Activated T-helper 1 cell treated with anti-CD3 and anti-CD28 coated beads, Interleukin-2, amount 50 U/mL, for 16 hours (primary cell): Measurements from ENCODE around the gene PRM3.

Experiments used
- DNase-seq, 2 donors: peaks; one replicate each; pipeline ENCODE4 v3.0.0-alpha.2; 2020; ENCODE audit warnings: low read depth in 1 of 2, low spot score in 1 of 2

PRM3 gene

DNA sequence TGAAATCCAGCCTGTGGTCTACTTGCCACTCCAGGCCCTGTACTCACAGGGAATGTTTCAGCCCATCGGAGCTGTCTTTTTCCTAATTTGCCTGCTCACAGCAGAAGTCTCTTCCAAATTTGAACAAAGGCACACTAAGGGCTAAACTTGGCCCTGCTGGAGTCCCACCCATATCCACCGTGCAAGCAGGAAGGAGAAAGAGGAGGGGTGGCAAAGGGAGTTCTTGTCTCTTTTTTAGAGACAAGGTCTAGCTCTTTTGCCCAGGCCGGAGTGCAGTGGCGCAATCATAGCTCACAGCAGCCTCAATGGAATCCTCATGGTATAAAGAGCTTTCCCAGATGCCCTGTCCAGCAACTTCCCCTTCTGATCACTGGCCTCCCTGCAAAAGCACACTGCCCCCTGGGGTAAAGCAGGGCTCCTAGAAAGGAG, 10.4 kb upstream of the PRM3 start:
- DNase-seq, result no peak

DNA sequence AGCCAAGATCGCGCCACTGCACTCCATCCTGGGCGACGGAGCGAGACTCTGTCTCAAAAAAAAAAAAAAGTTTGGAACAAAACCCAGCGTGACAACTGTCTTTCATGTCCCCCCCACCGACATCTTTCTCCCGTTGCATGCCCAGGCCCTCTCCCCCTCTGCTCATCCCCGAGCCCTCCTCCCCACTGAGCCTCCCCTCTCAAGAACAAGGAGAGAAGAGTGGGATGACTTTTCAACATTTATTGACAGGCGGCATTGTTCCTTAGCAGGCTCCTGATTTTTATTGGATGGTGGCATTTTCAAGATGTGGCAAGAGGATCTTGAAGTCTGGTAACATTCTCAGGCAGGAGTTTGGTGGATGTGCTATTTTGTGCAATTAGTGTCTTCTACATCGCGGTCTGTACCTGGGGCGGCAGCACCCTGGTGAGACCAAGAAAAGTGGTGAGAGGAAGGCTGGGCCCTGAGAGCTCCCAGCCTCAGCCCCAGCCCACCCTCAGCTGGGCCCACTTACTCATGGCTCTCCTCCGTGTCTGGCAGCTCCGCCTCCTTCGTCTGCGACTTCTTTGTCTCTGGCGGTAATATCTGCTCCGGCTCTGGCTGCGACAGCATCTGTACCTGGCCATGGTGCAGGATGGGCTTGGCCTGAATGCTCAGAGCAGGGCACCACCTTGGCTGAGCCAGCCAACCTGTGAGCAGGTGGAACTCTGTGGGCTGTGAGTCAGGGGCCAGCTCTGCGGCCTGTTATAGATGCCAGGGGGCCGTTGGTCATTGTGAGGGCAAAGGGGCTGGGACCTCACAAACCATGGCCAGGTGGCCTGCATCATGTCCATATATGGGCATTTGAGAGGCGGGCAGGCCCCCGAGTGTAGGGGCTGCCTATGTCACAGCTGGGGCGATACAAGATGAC, 7.4 kb upstream of the PRM3 start, which contains the start of gene PRM1:
TSS of gene PRM1 (minus strand) at position 715 of the 907 bp plus-strand sequence. CDS start at position 623, 92 bp downstream.
- DNase-seq, result no peak

DNA sequence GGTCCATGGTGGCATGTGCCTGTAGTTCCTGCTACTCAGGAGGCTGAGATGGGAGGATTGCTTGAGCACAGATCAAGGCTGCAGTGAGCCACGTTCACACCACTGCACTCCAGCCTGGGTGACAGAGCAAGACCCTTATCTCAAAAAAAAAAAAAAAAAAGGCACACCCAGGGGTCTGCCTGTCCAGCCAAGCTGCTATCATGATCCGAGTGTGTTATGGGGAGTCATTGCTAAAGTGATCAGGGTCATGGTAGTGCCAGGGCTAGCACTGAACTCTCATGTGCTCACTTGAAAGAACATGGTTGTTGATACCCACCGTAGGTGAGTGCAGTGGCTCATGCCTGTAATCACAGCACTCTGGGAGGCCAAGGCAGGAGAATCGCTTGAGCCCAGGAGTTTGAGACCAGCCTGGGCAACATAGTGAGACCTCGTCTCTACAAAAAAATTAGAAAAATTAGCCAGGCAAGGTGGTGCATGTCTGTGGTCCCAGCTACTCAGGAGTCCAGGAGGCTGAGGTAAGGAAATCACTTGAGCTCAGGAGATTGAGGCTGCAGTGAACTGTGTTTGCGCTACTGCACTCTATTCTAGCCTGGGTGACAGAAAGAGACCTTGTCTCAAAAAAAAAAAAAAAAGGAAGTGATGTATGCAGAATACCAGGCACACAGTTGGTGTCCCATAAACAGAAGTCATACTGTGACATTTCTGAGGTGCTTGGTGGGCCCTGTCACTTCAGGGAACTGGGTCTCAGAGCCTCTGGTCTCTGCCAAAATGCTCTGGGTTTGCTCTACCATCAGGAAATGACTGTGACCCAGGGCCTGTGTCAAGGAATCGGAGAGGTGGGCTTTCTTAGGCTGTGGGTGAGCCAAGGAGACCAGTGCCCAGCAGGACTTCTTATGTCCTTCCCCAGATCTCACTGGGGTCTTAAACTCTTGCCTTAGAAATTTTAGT, 5.5 kb upstream of the PRM3 start:
- no peak for DNase-seq

DNA sequence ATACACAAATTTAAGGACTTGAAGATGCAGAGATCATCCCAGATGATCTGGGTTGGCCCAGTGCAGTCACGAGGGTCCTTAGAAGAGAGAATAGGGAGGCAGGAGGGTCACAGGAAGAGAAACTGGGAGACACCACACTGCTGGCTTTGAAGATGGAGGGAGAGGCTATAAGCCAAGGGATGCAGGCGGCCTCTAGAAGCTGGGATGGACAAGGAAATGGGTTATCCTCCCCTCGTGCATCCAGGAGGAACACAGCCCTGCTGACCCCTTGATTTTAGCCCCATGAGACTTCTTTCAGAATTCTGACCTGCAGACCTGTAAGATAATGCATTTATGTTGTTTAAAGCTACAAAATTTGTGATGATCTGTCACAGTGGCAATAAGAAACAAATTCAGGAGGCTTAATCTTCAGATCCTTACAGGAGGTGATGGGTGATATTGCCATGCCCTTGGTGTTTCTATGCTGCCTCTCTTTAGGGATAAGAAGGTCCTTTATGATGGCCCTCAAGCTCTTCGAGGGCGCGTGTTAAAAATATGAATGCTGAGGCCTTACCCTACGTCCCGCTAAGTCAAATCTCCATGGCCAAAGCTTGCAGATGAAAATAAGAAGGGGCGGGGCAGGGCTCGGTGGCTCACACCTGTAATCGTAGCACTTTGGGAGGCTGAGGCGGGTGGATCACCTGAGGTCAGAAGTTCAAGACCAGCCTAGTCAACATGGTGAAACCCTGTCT, 4.3 kb upstream of the PRM3 start:
- no peak for DNase-seq

DNA sequence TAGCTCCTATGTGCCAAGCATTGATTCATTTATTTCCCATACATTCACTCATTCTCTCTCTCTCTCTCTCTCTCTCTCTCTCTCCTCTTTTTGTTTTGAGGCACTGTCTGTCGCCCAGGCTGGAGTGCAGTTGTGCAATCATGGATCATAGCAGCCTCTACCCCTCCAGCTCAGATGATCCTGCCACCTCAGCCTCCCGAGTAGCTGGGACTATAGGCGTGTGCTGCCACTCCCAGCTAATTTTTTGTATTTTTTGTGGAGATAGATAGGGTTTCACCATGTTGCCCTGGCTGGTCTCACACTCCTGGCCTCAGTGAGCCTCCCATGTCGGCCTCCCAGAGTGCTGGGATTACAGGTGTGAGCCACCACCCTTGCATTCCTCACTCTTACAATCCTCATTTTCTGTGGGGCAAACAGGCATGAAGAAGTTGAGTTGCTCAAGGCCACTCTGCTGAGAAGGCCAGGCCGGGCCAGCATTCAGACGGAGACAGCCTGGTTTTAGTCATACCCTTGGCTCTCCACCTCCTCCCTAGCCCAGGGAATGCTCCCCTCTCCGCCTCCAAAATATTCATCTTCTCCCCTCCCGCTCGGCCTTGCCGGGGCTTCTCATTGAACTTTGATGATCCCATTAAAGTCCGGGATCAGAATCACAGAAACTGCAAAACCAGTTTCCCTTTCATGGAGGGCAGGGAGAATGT, 3.6 kb upstream of the PRM3 start:
- DNase-seq, result no peak

DNA sequence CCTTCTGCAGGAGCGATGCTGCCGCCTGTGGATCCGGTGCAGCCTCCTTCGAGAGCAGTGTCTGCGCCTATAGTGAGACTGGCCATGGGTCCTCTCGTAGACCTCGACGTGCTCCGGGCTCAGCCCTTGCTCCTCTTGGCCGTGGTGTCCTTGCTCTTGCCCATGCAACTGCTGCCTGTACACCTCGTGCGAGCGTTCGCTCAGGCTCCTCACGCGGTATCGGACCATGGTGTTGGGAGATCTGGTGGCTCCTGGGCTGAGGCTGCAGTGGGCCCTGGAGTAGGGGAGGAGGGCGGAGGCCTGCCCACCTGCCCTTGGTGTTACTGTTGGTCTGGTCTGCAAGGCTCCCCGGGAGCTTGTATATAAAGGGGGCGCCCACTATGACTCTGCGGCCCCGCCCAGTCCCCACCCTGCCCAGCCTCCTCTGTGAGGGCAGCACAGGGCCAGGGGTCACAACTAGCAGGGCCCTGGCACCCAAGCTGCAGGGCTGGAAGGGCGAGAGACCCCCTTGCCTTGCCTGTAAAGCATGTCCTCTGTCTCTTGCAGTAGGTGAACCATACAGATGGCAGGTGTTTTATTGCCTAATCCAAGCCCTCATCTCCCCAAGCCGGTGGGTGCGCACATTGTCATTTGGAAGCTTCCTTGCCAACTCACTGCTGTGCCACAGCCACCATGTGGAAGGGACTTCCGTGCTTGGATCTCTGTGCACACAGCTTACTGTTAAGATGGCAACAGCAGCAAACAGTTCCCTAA, 2.9 kb upstream of the PRM3 start, which contains the start of gene PRM2:
TSS of gene PRM2 (minus strand) at position 338 of the 753 bp plus-strand sequence. CDS start at position 228, 110 bp downstream.
- DNase-seq, result no peak

DNA sequence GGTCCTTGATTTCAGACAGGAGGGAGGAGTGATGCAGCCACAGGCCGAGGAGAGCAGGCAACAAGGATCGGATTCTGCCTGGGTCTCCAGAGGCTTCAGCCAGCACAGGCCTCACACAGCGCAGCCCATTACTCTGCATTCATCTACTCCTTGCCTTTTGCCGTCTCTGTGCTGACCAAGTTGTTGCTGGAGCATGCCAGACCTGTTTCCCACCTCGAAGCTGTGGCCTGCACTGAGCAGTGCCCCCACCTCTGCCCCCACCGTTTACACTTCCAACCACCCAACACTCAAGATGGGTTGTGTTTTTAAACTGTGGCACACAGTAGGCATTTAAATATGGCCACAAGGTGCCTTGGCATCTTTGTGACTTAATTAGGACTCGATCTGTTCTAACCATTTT, 1.5 kb upstream of the PRM3 start:
- DNase-seq, result no peak

DNA sequence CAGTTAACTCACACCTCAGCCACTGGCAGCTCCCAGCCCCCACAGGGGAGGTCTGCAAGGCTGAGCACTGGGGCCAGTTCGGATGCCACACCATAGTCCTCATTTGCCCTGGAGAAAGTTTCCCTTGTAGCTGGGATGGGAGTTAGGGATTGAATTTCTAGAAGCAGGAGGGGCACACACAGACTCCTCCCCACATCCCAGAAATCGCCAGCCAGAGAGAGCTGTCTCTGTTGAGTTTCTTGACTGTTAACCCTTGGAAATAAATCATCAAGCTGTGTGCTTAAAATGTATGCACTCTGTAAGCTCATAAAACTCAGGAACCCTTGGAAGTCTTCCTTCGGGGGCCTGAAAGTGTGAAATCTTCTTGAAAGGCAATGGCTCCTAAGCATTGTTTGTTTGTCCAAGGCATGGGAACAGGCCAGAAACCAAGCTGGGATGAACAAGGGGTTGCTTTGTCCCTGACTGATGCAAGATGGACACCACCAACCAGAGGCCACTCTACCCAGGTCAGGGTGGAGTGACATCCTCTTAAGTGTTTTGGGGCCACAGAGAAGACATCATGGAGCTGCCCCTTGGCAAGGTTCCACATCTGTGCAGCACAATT, 394 bp upstream of the PRM3 start:
- no peak for DNase-seq

DNA sequence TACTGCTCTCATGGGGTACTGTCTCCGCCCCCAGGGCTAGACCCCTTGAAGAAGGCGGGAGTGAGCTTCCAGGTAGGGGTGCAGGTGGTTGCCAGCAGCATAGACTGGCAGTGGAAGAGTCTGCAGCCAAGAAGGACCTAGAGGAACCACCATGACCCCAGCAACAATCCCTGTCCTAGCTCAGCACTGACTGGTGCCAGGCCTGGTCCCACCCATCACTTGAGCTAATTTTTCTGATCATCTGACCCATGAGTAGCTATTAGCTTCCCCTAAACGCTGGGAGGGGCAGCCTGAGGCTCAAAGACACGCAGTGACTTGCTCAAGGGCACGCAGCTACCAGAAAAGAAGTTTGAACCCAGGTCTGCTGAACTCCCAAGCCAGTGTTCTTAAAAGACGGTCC, 945 bp downstream of the PRM3 start:
- DNase-seq, result no peak

DNA sequence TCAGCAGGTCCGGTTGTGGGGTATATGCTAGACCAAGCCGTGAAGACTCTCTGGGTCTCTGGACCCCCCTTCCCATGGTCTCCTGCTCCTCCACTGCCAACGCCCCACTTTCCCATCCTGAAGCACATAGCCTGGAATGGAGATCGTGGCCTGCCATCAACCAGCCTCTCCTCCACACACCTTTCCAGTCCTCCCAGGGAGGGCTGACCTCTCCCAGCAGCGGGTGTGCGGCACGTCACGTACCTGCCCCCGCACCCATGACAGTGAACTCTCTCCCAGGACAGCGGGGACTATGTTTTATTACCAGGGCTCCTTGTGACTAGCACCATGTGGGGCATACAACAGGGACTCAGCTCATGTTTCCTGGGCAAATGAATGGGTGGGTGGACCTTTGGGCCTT, 1.8 kb downstream of the PRM3 start:
- DNase-seq, result no peak

DNA sequence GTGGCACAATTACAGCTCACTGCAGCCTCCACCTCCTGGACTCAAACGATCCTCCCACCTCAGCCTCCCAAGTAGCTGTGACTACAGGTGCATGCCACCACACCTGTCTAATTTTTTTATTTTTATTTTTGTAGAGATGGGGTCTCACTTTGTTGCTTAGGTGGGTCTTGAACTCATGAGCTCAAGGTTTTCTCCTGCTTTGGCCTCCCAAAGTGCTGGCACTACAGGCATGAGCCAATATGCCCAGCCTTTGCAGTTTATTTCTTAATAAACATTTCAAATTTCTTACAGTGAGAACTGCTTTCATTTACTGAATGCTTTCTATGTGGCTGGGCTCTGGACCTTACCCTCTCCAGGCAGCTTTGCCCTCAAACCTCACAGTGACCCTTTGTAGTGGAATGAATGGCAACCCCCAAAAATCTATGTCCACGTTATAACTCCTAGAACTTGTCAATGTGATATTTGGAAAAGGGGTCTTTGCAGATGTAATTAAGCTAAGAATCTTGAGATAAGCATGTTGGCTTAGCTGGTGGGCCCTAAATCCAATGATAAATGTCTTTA, 2.7 kb downstream of the PRM3 start:
- DNase-seq, result no peak

DNA sequence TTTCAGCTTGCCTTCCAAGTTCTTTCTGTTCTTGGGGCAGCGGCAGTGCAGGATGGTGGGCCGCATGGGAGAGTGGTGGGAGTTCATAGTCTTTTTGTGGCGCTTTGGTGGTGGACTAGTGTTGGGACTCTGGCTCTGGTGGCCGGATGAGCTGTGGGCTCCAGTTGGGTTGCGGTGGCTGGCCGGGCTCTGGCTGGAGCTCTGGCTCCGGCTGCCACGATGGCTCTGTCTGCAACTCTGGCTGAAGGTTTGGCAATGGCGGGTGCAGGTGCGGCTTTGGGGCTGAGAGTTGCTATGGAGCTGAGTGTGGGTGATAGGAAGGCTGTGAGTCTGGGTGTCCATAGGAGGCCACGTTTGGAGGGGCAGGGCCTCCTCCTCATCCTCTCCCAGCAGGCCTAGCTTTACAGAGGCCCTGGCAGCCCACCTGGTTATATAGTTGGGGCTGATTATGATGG, 4.5 kb downstream of the PRM3 start, which contains the start of gene TNP2:
TSS of gene TNP2 (minus strand) at position 405 of the 455 bp plus-strand sequence. CDS start at position 342, 63 bp downstream.
- DNase-seq, result no peak

DNA sequence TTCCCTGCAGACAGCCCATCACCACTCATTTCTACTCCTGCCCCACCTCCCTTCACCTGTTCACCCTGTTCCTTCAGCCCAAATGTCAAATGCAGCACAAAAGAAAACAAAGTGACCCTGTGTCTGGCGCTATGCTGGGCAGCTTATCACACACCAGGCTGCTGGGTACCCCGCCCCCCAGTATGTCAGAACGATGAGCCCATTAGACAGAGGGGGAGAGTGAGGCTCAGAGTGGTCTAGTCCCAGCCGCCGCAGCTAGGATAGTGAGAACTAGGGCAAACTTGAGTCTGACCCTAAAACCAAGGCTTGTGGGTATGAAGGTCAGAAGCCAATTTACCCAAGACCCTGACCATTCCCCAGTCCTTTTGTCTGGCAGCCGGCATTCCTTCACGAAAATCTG, 8.3 kb downstream of the PRM3 start:
- no peak for DNase-seq

DNA sequence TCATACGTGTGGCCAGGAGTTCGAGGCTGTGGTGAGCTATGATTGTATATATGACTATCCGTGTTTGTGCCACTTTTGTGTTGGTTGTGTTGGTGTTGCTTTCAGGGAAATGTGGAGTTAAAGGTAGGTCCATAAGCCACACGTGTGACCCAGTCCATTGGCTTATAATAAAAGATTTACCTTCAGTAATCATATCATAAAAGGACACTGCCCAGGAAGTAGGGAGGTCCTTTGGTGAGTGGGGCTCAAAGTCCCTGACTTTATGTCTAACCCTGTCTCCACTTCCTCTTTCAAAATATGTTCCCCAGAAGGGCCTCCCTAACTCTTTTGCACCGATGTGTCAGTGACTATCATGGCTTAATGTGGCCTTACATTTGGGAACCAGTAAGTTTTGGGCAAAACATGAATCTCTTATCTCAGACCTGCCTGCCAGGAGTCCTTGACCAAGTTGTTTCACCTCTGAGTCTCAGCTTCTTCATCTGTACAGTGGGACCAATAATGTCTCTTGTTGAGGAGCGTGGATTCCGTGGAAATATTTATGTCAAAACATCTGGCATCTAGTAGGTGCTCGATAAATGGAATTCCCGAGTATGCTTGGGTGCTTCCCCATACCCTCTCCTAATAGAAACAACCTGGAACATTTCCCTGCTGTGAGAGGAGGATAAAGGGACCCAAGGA, 9.1 kb downstream of the PRM3 start:
- no peak for DNase-seq

DNA sequence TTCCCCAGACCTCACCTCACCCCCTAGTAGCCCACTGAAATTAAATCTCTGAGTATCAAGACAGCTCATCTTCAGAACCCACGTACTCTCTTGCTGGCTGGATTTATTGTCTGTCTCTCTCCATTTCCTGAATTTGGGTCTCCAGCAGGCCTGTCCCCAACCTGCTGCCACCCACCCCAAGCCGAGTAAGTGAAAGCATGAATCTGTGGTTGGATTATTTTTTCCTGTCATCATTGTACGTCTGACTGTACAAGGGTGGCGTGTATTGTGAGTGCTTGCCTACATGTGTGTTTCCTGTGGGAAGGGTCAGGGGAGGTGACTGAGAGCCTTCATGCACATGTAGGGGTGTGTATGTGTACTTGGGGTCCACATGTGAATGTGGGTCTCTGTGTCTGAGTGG, 9.7 kb downstream of the PRM3 start:
- DNase-seq, result no peak

DNA sequence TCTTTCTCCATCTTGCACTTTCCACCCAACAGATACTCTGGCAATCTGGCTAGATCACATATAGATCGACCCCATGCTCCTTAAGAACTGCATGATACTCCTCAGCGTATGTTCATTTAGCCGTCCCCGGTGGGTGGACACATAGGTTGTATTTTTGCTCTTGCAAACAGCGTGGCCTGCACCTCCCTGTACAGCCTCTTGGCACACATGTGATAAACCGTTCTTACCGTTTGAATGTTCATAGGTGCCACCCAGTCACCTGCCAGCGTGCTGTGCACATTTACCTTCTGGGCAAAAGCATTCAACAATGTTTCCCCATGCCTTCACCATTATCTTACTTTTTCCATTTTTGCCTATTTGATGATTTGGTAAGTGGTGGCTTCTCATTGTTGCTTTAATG, 10.5 kb downstream of the PRM3 start:
- no peak for DNase-seq

DNA sequence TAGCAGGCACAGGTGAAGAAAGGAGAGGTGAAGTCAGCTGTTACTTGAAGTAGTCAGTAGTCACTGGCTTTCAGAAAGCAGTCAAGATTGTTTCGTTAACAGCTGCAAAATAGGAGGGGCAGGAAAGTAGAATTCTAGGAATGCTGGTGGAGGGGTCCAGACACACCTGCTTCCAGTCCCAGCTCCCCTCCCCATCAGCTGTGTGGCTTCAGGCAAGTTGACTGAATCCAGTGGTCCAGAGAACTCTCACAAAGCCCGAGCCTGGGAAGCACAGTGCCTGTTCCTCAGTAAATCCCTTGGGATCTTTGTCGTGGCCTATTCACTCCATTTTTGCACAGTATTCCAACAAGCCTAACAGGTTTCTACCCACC, 12.8 kb downstream of the PRM3 start:
- DNase-seq, result no peak
